ENCODE data around the gene TSPO.

Gene TSPO

GRCh38 chr22:43210631-43211515 lies 59.5 kb downstream of the TSPO start:
- no peak for TF ChIP-seq YY1 (IDR thresholded peaks at IDR 0.05; ENCODE audit: insufficient read depth, insufficient read length)
- TF ChIP-seq ZNF274 (IDR thresholded peaks at IDR 0.05; ENCODE audit: low read depth, low read length), result no peak
- no peak for TF ChIP-seq SUZ12 (IDR thresholded peaks at IDR 0.05; ENCODE audit: extremely low read depth, insufficient read depth, insufficient read length)
- Histone ChIP-seq H3K36me3 (ENCODE audit: insufficient read depth, insufficient read length, low read length) (no peaks in the 10 kb centered on the region), H3K9ac (ENCODE audit: insufficient read length, low read depth) (no peak overlapping the region), H3K4me1 (ENCODE audit: insufficient read depth, insufficient read length) (peaks cover 13% of the 10 kb centered on the region), H3K27me3 (ENCODE audit: insufficient read depth, insufficient read length) (no peaks in the 10 kb centered on the region), H3K4me3 (ENCODE audit: insufficient read length, low read depth) (no peak overlapping the region), H3K9me3 (ENCODE audit: insufficient read depth, low read length) (no peaks in the 10 kb centered on the region)
- DNase-seq (ENCODE audit: low read depth, low spot score), result no peak

GRCh38 chr22:43211941-43212433 lies 60.6 kb downstream of the TSPO start:
- H3K9ac ChIP-seq (ENCODE audit: insufficient read length, low read depth), result no peak overlapping the region
- TF ChIP-seq YY1 (IDR thresholded peaks at IDR 0.05; ENCODE audit: insufficient read depth, insufficient read length), result no peak
- no peak for TF ChIP-seq SUZ12 (IDR thresholded peaks at IDR 0.05; ENCODE audit: extremely low read depth, insufficient read depth, insufficient read length)
- no peak for TF ChIP-seq ZNF274 (IDR thresholded peaks at IDR 0.05; ENCODE audit: low read depth, low read length)
- H3K9me3 ChIP-seq (ENCODE audit: insufficient read depth, low read length), result no peaks in the 10 kb centered on the region
- H3K36me3 ChIP-seq (ENCODE audit: insufficient read depth, insufficient read length, low read length), result no peaks in the 10 kb centered on the region
- no peaks in the 10 kb centered on the region for H3K27me3 ChIP-seq (ENCODE audit: insufficient read depth, insufficient read length)
- H3K4me3 ChIP-seq (ENCODE audit: insufficient read length, low read depth), result no peak overlapping the region
- peaks cover 10% of the 10 kb centered on the region for H3K4me1 ChIP-seq (ENCODE audit: insufficient read depth, insufficient read length)
- DNase-seq (ENCODE audit: low read depth, low spot score), result no peak

- DNase-seq (ENCODE audit: low read depth, low spot score), result no peak
- TF ChIP-seq YY1 (IDR thresholded peaks at IDR 0.05; ENCODE audit: insufficient read depth, insufficient read length) (no peak), SUZ12 (IDR thresholded peaks at IDR 0.05; ENCODE audit: extremely low read depth, insufficient read depth, insufficient read length) (no peak), ZNF274 (IDR thresholded peaks at IDR 0.05; ENCODE audit: low read depth, low read length) (no peak)
- H3K27me3 ChIP-seq (ENCODE audit: insufficient read depth, insufficient read length), result no peaks in the 10 kb centered on the region
- H3K4me1 ChIP-seq (ENCODE audit: insufficient read depth, insufficient read length), result peaks cover 7% of the 10 kb centered on the region
- H3K4me3 ChIP-seq (ENCODE audit: insufficient read length, low read depth), result no peak overlapping the region
- H3K36me3 ChIP-seq (ENCODE audit: insufficient read depth, insufficient read length, low read length), result no peaks in the 10 kb centered on the region
- H3K9ac ChIP-seq (ENCODE audit: insufficient read length, low read depth), result no peak overlapping the region
- no peaks in the 10 kb centered on the region for H3K9me3 ChIP-seq (ENCODE audit: insufficient read depth, low read length)
Observed at GRCh38 chr22:43212434-43212952, 61.1 kb downstream of the TSPO start.

Measured in NT2/D1 (cell line).